ENCODE data around the gene SYCP2. TPM values are rescaled to one million over a fixed set of nuclear protein-coding genes. Genes with fewer than 3 reads are reported as not detected.

SYCP2 gene
- polyA plus RNA-seq, 1 of the 3 experiments (the other 2 are of a cell fraction), result 0.76 TPM

DNA sequence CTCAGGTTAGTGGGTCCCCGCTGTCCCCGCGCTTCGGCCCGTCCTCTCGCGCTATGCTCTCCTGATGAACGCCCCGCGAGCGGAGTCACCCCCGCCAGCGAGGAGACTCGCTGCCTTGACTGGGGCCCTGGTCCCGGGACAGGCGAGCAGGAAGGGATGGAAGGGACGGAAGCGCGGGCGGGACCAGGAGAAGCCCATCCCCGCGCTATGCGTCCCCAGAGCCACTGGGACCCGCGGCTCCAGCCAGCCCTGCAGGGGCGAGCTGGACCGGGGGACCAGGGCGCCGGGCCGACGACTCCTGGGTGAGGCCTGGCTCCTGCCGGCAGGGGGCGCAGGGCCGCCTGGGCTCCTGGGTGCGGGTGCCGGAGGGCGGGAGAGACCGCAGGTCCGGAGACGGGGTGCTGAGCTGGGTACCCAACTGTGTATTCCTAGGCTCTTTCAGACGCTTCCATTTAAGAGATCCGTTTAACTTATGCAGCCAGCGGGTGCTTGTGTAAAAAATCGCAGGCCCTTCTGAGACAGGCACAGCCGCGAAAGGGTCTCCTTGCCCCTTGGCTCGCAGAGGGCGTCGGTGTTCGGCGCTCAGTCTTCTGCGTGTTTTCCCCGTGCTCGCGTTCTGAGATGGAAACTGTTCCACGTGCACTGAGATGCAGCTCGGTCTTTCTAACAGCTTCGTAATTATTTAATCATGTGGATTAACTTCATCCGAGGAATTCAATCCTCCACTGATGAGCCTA lies 580 bp upstream of the SYCP2 start:
- CTCF ChIA-PET, result interaction anchor here (0.6 to 9.8 kb wide), 21 partner anchors 9 to 373 kb away, joined by 3 to 95 read pairs (median 4); no protein-coding TSS in a partner anchor
- H3K4me1 ChIP-seq (ENCODE audit: control insufficient read depth in 1 of 2, insufficient read depth in 2 of 2, low read depth in 1 of 2, low read length in 1 of 2), result peaks cover 8 to 17% of the 10 kb centered on the region in 2 experiments; a peak in 3 of 4 replicates
- TF ChIP-seq TEAD4 (IDR thresholded peaks at IDR 0.05; ENCODE audit: borderline replicate concordance, insufficient read depth), result no peak
- peak; percentile 32 for TF ChIP-seq RAD21 (IDR thresholded peaks at IDR 0.05; ENCODE audit: low read length)
- TF ChIP-seq, protein P1, sequence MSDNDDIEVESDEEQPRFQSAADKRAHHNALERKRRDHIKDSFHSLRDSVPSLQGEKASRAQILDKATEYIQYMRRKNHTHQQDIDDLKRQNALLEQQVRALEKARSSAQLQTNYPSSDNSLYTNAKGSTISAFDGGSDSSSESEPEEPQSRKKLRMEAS (IDR thresholded peaks at IDR 0.05; ENCODE audit: low read depth), result 0 out of 2 replicates have a peak, but pooled peaks have one; percentile 44
- 0 out of 2 replicates have a peak, but pooled peaks have one; percentile 36 for TF ChIP-seq FOXM1 (IDR thresholded peaks at IDR 0.05; ENCODE audit: low read depth)
- no peak for TF ChIP-seq RFX5 (IDR thresholded peaks at IDR 0.05; ENCODE audit: low read length)
- TF ChIP-seq, protein P2, sequence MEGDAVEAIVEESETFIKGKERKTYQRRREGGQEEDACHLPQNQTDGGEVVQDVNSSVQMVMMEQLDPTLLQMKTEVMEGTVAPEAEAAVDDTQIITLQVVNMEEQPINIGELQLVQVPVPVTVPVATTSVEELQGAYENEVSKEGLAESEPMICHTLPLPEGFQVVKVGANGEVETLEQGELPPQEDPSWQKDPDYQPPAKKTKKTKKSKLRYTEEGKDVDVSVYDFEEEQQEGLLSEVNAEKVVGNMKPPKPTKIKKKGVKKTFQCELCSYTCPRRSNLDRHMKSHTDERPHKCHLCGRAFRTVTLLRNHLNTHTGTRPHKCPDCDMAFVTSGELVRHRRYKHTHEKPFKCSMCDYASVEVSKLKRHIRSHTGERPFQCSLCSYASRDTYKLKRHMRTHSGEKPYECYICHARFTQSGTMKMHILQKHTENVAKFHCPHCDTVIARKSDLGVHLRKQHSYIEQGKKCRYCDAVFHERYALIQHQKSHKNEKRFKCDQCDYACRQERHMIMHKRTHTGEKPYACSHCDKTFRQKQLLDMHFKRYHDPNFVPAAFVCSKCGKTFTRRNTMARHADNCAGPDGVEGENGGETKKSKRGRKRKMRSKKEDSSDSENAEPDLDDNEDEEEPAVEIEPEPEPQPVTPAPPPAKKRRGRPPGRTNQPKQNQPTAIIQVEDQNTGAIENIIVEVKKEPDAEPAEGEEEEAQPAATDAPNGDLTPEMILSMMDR (IDR thresholded peaks at IDR 0.05), result peak; percentile 91
- TF ChIP-seq CHD2 (IDR thresholded peaks at IDR 0.05; ENCODE audit: low read length, partially characterized antibody), result peak; percentile 30
- H3K9ac ChIP-seq, result peak overlapping the region; percentile 69
- DNase-seq, result peak; percentile 97
- peak overlapping the region; percentile 75 for H3K4me3 ChIP-seq (ENCODE audit: low read depth in 2 of 2, low read length in 1 of 2)
- POLR2A ChIA-PET, result no interaction called here
- H3K36me3 ChIP-seq (replicated peaks in 1 of 2; ENCODE audit: control insufficient read depth in 1 of 2, insufficient read depth in 2 of 2, low read length in 1 of 2), result peaks cover 0 to 2% of the 10 kb centered on the region in 2 experiments
- no peaks in the 10 kb centered on the region for H3K9me2 ChIP-seq
- H2AFZ ChIP-seq (ENCODE audit: low read depth), result peak overlapping the region; percentile 96
- 4% methylated on average over 26 of the region's 59 CpGs for WGBS (ENCODE audit: low lambda C conversion rate)
- H4K20me1 ChIP-seq (ENCODE audit: insufficient read depth), result no peaks in the 10 kb centered on the region
- H3K79me2 ChIP-seq (ENCODE audit: insufficient read depth), result peaks cover 13% of the 10 kb centered on the region
- no peaks in the 10 kb centered on the region for H3K9me3 ChIP-seq
- H3K27me3 ChIP-seq (ENCODE audit: insufficient read depth), result no peaks in the 10 kb centered on the region
- H3K4me2 ChIP-seq, result peak overlapping the region; percentile 96
- H3F3A ChIP-seq (replicated peaks; ENCODE audit: insufficient read depth), result peaks cover 10% of the 10 kb centered on the region
- peak overlapping the region; percentile 45 to 81 for H3K27ac ChIP-seq (ENCODE audit: low read depth in 2 of 2, low read length in 1 of 2)

DNA sequence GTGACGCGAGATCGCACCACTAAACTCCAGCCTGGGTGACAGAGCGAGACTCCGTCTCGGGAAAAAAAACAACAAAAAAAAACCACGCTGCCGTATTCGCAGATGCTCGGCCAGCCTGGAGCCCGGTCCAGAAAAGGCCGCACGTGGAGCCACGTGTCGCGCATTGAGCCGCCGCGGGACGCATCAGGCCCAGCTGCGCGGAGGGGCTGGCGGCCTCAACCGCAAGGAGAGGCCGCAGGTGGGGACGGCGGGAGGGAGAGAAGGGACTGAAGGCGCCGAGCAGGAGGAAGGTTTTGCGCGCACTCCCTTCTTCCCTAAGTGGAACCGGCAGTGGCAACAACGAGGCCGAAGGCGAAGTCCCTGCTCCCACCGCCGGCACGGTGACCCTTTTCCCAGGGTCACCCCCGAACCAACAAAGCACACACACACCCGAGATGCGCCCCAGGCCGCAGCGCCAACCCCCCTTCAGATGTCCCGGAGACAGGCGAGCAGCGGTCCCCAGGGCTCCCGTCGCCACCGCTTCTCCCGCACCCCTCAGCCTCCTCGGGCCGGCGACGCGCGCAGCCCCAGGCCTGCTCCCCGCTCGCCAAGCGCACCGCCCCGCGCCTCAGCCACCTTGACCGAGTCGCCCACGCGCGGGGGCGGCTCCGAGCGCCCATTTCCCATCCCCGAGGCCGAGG lies 681 bp downstream of the SYCP2 start:
- H3K9me2 ChIP-seq, result no peaks in the 10 kb centered on the region
- H3K27ac ChIP-seq (ENCODE audit: low read depth in 2 of 2, low read length in 1 of 2), result no peak overlapping the region
- ChIA-PET POLR2A (no interaction called here), CTCF (interaction anchor here (2.4 to 9.8 kb wide), 2 partner anchors 10 to 19 kb away, joined by 13 to 95 read pairs; no protein-coding TSS in a partner anchor)
- peak overlapping the region; percentile 75; a peak in 3 of 4 replicates for H3K4me3 ChIP-seq (ENCODE audit: low read depth in 2 of 2, low read length in 1 of 2)
- peak; percentile 11 for DNase-seq
- TF ChIP-seq, protein P3, sequence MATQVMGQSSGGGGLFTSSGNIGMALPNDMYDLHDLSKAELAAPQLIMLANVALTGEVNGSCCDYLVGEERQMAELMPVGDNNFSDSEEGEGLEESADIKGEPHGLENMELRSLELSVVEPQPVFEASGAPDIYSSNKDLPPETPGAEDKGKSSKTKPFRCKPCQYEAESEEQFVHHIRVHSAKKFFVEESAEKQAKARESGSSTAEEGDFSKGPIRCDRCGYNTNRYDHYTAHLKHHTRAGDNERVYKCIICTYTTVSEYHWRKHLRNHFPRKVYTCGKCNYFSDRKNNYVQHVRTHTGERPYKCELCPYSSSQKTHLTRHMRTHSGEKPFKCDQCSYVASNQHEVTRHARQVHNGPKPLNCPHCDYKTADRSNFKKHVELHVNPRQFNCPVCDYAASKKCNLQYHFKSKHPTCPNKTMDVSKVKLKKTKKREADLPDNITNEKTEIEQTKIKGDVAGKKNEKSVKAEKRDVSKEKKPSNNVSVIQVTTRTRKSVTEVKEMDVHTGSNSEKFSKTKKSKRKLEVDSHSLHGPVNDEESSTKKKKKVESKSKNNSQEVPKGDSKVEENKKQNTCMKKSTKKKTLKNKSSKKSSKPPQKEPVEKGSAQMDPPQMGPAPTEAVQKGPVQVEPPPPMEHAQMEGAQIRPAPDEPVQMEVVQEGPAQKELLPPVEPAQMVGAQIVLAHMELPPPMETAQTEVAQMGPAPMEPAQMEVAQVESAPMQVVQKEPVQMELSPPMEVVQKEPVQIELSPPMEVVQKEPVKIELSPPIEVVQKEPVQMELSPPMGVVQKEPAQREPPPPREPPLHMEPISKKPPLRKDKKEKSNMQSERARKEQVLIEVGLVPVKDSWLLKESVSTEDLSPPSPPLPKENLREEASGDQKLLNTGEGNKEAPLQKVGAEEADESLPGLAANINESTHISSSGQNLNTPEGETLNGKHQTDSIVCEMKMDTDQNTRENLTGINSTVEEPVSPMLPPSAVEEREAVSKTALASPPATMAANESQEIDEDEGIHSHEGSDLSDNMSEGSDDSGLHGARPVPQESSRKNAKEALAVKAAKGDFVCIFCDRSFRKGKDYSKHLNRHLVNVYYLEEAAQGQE (IDR thresholded peaks at IDR 0.05; ENCODE audit: low read depth, low read length), result no peak
- TF ChIP-seq, protein P4, sequence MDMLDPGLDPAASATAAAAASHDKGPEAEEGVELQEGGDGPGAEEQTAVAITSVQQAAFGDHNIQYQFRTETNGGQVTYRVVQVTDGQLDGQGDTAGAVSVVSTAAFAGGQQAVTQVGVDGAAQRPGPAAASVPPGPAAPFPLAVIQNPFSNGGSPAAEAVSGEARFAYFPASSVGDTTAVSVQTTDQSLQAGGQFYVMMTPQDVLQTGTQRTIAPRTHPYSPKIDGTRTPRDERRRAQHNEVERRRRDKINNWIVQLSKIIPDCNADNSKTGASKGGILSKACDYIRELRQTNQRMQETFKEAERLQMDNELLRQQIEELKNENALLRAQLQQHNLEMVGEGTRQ (IDR thresholded peaks at IDR 0.05; ENCODE audit: borderline replicate concordance, low read depth, low read length), result no peak
- no peak for TF ChIP-seq EP300 (IDR thresholded peaks at IDR 0.05; ENCODE audit: borderline replicate concordance in 1 of 2, low read depth in 1 of 2, low read length in 1 of 2)
- TF ChIP-seq MEF2A (IDR thresholded peaks at IDR 0.05; ENCODE audit: borderline replicate concordance, low read depth), result no peak
- TF ChIP-seq, protein P5, sequence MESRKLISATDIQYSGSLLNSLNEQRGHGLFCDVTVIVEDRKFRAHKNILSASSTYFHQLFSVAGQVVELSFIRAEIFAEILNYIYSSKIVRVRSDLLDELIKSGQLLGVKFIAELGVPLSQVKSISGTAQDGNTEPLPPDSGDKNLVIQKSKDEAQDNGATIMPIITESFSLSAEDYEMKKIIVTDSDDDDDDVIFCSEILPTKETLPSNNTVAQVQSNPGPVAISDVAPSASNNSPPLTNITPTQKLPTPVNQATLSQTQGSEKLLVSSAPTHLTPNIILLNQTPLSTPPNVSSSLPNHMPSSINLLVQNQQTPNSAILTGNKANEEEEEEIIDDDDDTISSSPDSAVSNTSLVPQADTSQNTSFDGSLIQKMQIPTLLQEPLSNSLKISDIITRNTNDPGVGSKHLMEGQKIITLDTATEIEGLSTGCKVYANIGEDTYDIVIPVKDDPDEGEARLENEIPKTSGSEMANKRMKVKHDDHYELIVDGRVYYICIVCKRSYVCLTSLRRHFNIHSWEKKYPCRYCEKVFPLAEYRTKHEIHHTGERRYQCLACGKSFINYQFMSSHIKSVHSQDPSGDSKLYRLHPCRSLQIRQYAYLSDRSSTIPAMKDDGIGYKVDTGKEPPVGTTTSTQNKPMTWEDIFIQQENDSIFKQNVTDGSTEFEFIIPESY (IDR thresholded peaks at IDR 0.05; ENCODE audit: borderline replicate concordance, low read depth), result no peak
- no peak for TF ChIP-seq TEAD4 (IDR thresholded peaks at IDR 0.05; ENCODE audit: borderline replicate concordance, insufficient read depth)
- no peaks in the 10 kb centered on the region for H3K27me3 ChIP-seq (ENCODE audit: insufficient read depth)
- peaks cover 7% of the 10 kb centered on the region for H3F3A ChIP-seq (replicated peaks; ENCODE audit: insufficient read depth)
- H3K4me2 ChIP-seq, result peak overlapping the region; percentile 96; the same call in 1 of the 2 replicates
- peaks cover 0 to 2% of the 10 kb centered on the region in 2 experiments for H3K36me3 ChIP-seq (replicated peaks in 1 of 2; ENCODE audit: control insufficient read depth in 1 of 2, insufficient read depth in 2 of 2, low read length in 1 of 2)
- WGBS (ENCODE audit: low lambda C conversion rate), result 97% methylated on average over 61 of the region's 72 CpGs
- H3K9ac ChIP-seq, result no peak overlapping the region
- H3K4me1 ChIP-seq (ENCODE audit: control insufficient read depth in 1 of 2, insufficient read depth in 2 of 2, low read depth in 1 of 2, low read length in 1 of 2), result peaks cover 4 to 9% of the 10 kb centered on the region in 2 experiments; a peak in 3 of 4 replicates
- H4K20me1 ChIP-seq (ENCODE audit: insufficient read depth), result no peaks in the 10 kb centered on the region
- no peaks in the 10 kb centered on the region for H3K9me3 ChIP-seq
- peak overlapping the region; percentile 84 for H2AFZ ChIP-seq (ENCODE audit: low read depth)
- peaks cover 4% of the 10 kb centered on the region; the same call in 1 of the 2 replicates for H3K79me2 ChIP-seq (ENCODE audit: insufficient read depth)
